HG02943 (cell line): ENCODE results near the gene FAM193A.
"Not testable (repeated sequence)": the region's sequence is repeated elsewhere in the genome, so short reads cannot be mapped to it uniquely, and the experiment has no call there.

Experiments used
- ATAC-seq: cut with Tn5 transposase; IDR thresholded peaks from one replicate; pipeline ENCODE4 v1.9.1; 2021; ENCODE audit warnings: mild to moderate bottlenecking, low read depth, moderate library complexity; ENCODE audit not compliant: unreplicated experiment

Gene FAM193A

GRCh38 chr4:2514193-2514592 lies 22.3 kb upstream of the FAM193A start:
- ATAC-seq, result not testable (repeated sequence)

GRCh38 chr4:2514944-2515343 lies 21.5 kb upstream of the FAM193A start:
- ATAC-seq, result not testable (repeated sequence)

GRCh38 chr4:2515830-2516550 lies 20.5 kb upstream of the FAM193A start:
- no peak for ATAC-seq

- no peak for ATAC-seq
Measured at GRCh38 chr4:2516635-2517034, 19.8 kb upstream of the FAM193A start.

- ATAC-seq, result no peak
Measured at GRCh38 chr4:2526559-2526958, 9.9 kb upstream of the FAM193A start.

GRCh38 chr4:2534904-2535375 lies 1.5 kb upstream of the FAM193A start:
- no peak for ATAC-seq

GRCh38 chr4:2535376-2536192 lies 863 bp upstream of the FAM193A start:
- ATAC-seq, result peak; percentile 12

GRCh38 chr4:2537011-2537830 lies 774 bp downstream of the FAM193A start:
- peak; percentile 16 for ATAC-seq

- not testable (repeated sequence) for ATAC-seq
Measured at GRCh38 chr4:2543580-2544191, 7.2 kb downstream of the FAM193A start.

- no peak for ATAC-seq
Measured at GRCh38 chr4:2545321-2546013, 9.0 kb downstream of the FAM193A start.

- no peak for ATAC-seq
Measured at GRCh38 chr4:2546286-2546823, 9.9 kb downstream of the FAM193A start.

GRCh38 chr4:2546961-2547691 lies 10.7 kb downstream of the FAM193A start:
- not testable (repeated sequence) for ATAC-seq

GRCh38 chr4:2551118-2551517 lies 14.7 kb downstream of the FAM193A start:
- ATAC-seq, result no peak

GRCh38 chr4:2552806-2553205 lies 16.4 kb downstream of the FAM193A start:
- ATAC-seq, result no peak

GRCh38 chr4:2558301-2558700 lies 21.9 kb downstream of the FAM193A start:
- ATAC-seq, result no peak

- no peak for ATAC-seq
Measured at GRCh38 chr4:2560167-2560566, 23.7 kb downstream of the FAM193A start.

GRCh38 chr4:2565533-2565932 lies 29.1 kb downstream of the FAM193A start:
- no peak for ATAC-seq

GRCh38 chr4:2570036-2570435 lies 33.6 kb downstream of the FAM193A start:
- ATAC-seq, result no peak
